HG03159 (cell line): ENCODE results near the gene APOA1.

Experiments used
- ATAC-seq: cut with Tn5 transposase; IDR thresholded peaks from one replicate; pipeline ENCODE4 v1.9.1; 2021; ENCODE audit warnings: mild to moderate bottlenecking, moderate library complexity; ENCODE audit not compliant: unreplicated experiment

APOA1 gene

GRCh38 chr11:116791813-116792143 lies 45.6 kb downstream of the APOA1 start, which contains the start of gene APOA5:
APOA5 (minus strand) TSS chr11:116791879; CDS start chr11:116791860, 19 bp downstream.
- ATAC-seq = no peak

- ATAC-seq = no peak
These were observed 46.2 kb downstream of the APOA1 start for GRCh38 chr11:116791002-116791812.

GRCh38 chr11:116790167-116791001 lies 47.0 kb downstream of the APOA1 start:
- no peak for ATAC-seq

GRCh38 chr11:116788975-116789374 lies 48.4 kb downstream of the APOA1 start:
- ATAC-seq = no peak

GRCh38 chr11:116788534-116788933 lies 48.9 kb downstream of the APOA1 start:
- no peak for ATAC-seq

- ATAC-seq = peak; percentile 83
These were observed 49.5 kb downstream of the APOA1 start, which contains the start of gene ZPR1 for GRCh38 chr11:116787786-116788486. ZPR1 (minus strand) TSS chr11:116788023; CDS start chr11:116787990, 33 bp downstream.

- peak; percentile 10 for ATAC-seq
These were observed 50.0 kb downstream of the APOA1 start for GRCh38 chr11:116787436-116787785.

GRCh38 chr11:116786966-116787365 lies 50.5 kb downstream of the APOA1 start:
- no peak for ATAC-seq

GRCh38 chr11:116786326-116786725 lies 51.1 kb downstream of the APOA1 start:
- no peak for ATAC-seq
